Measurements from ENCODE around the gene PHLPP1. TPM values are rescaled to one million over a fixed set of nuclear protein-coding genes. Genes with fewer than 3 reads are reported as not detected.

The PHLPP1 gene
- total RNA-seq, 1 donor from 2014 or later: 3.4 TPM

DNA sequence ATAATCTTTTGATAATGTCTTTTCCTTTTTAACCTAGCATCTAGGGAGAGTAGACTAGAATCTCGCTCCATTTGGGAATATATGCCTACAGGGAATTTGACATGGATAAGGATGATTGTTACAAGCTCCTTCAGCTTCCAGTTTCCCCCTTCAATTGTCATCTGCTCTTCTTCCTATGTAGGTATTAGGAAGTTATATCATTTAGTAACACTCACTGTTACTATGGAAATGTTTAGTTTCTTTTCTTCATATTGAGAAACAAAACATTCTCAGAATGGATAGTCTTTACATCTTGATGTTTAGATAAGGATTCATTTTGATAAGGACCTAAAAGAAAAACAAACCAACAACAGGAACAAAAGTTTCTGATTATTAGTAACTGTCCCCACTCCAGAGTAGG, 127.6 kb downstream of the PHLPP1 start:
- DNase-seq (ENCODE audit: low read depth): no peak
- Histone ChIP-seq H3K4me3 (ENCODE audit: low read depth, low read length) (no peak overlapping the region), H3K27me3 (ENCODE audit: control insufficient read depth, insufficient read depth, low read length) (no peaks in the 10 kb centered on the region), H3K36me3 (ENCODE audit: control insufficient read depth, insufficient read depth, low read length) (no peaks in the 10 kb centered on the region)
- TF ChIP-seq, protein P1, sequence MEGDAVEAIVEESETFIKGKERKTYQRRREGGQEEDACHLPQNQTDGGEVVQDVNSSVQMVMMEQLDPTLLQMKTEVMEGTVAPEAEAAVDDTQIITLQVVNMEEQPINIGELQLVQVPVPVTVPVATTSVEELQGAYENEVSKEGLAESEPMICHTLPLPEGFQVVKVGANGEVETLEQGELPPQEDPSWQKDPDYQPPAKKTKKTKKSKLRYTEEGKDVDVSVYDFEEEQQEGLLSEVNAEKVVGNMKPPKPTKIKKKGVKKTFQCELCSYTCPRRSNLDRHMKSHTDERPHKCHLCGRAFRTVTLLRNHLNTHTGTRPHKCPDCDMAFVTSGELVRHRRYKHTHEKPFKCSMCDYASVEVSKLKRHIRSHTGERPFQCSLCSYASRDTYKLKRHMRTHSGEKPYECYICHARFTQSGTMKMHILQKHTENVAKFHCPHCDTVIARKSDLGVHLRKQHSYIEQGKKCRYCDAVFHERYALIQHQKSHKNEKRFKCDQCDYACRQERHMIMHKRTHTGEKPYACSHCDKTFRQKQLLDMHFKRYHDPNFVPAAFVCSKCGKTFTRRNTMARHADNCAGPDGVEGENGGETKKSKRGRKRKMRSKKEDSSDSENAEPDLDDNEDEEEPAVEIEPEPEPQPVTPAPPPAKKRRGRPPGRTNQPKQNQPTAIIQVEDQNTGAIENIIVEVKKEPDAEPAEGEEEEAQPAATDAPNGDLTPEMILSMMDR (IDR thresholded peaks at IDR 0.05; ENCODE audit: insufficient read depth, low read length, severe bottlenecking): no peak
- no peak for FAIRE-seq

DNA sequence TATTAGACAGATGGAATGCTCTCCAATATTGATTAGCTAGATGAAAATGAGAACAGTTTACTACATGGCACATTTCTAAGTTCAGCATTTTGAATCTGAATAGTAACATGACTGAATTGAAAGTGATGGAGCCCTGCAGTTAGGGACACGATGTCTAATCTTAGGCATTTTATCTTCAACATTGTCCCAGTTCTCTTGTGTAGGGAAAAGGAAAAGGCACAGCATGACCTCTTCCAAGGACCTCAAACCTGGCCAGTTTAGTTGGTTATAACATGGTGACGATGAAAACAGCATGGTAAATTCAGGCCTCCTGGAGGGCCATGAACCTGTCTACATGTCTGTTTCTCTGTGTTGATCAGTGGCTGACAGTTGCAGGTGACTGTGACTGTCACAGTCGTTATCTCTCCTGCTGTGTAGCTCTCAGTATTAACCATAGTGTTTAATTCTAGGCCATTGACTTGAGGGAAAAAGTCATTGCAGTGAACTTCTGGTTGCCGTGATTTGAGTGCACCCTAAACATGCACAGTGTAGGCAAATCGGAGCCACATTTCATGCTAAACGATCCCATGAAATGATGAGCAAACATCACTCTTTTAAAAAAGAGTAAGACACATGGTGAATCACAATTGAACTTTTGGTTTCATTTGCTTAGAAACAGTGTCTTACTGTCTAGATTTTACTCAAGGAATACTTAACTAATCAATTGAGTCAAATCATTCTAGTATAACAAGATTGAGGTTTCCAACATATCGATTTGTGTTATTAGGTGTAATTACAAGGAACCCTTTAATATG, 129.7 kb downstream of the PHLPP1 start:
- peak; percentile 90 for FAIRE-seq

DNA sequence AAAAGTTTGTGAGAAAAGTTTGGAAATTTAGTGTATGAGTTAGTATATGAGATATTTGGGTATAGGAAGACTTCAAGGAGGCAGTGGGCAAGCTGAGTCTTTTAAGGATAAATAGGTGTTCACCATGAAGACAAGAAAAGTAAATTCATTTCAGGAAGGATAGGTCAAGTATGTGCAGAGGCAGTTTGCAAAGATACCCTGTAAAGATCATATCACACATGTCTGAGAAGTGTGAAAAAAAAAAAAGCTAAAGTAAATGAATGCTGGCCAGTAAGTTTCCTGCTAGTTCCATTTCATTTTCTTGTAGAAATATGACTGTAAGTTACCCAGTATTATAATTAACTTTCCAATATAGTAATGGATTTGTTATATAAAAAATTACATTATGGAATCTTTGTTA, 131.0 kb downstream of the PHLPP1 start:
- Histone ChIP-seq H3K4me3 (ENCODE audit: low read depth, low read length) (no peak overlapping the region), H3K36me3 (ENCODE audit: control insufficient read depth, insufficient read depth, low read length) (no peaks in the 10 kb centered on the region), H3K27me3 (ENCODE audit: control insufficient read depth, insufficient read depth, low read length) (no peaks in the 10 kb centered on the region)
- FAIRE-seq (no peak), DNase-seq (ENCODE audit: low read depth) (no peak)
- TF ChIP-seq, protein P1 (IDR thresholded peaks at IDR 0.05; ENCODE audit: insufficient read depth, low read length, severe bottlenecking): no peak

More for the DNA sequence above, 129.7 kb downstream of the PHLPP1 start:
- Histone ChIP-seq H3K36me3 (ENCODE audit: control insufficient read depth, insufficient read depth, low read length) (no peaks in the 10 kb centered on the region), H3K27me3 (ENCODE audit: control insufficient read depth, insufficient read depth, low read length) (no peaks in the 10 kb centered on the region), H3K4me3 (ENCODE audit: low read depth, low read length) (no peak overlapping the region)
- TF ChIP-seq, protein P1 (IDR thresholded peaks at IDR 0.05; ENCODE audit: insufficient read depth, low read length, severe bottlenecking): no peak
- DNase-seq (ENCODE audit: low read depth): no peak

DNA sequence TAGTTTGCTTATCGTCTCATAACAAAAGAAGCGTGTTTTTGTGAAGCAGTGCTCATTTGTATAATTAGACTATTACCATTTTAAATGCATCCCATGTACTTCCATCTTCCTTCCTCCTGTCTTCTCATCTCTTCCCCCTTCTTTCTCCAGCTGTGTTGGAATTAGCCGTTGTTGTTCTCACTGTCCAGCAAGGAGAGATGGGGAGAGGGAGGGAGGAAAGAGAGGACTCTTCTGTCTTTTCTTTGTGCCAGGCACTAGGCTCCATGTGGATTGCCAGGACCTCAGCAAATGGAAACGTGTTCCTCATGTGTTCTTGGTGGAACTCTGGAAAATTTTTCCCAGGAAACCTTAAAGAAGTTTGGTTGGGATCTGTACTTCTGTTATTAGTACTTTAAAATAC, 131.7 kb downstream of the PHLPP1 start:
- H3K4me3 ChIP-seq (ENCODE audit: low read depth, low read length): no peak overlapping the region
- no peak for FAIRE-seq
- DNase-seq (ENCODE audit: low read depth): no peak
- TF ChIP-seq, protein P1 (IDR thresholded peaks at IDR 0.05; ENCODE audit: insufficient read depth, low read length, severe bottlenecking): no peak
- no peaks in the 10 kb centered on the region for H3K27me3 ChIP-seq (ENCODE audit: control insufficient read depth, insufficient read depth, low read length)
- no peaks in the 10 kb centered on the region for H3K36me3 ChIP-seq (ENCODE audit: control insufficient read depth, insufficient read depth, low read length)

DNA sequence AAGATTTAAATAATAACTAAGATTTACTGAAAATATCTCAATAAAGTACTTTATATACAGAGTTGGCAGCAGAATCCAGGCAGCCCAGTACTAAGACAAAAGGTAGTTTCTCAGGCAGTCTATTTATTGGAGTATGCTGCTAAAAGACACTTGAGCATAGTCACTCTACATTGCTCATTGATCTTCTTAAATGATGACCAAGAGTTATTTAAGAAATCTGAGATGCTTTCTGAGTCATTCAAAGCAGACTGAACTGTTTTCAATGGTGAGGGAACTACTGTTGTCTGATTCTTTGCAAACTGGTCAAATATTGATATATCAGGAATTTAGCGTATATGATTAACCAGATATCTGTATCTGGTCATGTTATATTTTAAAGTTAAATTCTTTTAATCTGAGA, 133.6 kb downstream of the PHLPP1 start:
- DNase-seq (ENCODE audit: low read depth) (peak; percentile 21), FAIRE-seq (no peak)
- no peak overlapping the region for H3K4me3 ChIP-seq (ENCODE audit: low read depth, low read length)
- H3K27me3 ChIP-seq (ENCODE audit: control insufficient read depth, insufficient read depth, low read length): no peaks in the 10 kb centered on the region
- no peaks in the 10 kb centered on the region for H3K36me3 ChIP-seq (ENCODE audit: control insufficient read depth, insufficient read depth, low read length)
- TF ChIP-seq, protein P1 (IDR thresholded peaks at IDR 0.05; ENCODE audit: insufficient read depth, low read length, severe bottlenecking): no peak
